Measurements from ENCODE around the gene RYR2. TPM values are rescaled to one million over a fixed set of nuclear protein-coding genes. Genes with fewer than 3 reads are reported as not detected.

RYR2 gene
- total RNA-seq, 2 donors from 2014 or later: 0.05 to 0.39 TPM

- H3K4me3 Mint-ChIP-seq: no peak overlapping the region
- H3K4me1 Mint-ChIP-seq: no peaks in the 10 kb centered on the region
- ATAC-seq: no peak
Observed at GRCh38 chr1:237471956-237472355, 430.0 kb downstream of the RYR2 start.

GRCh38 chr1:237473854-237474253 lies 431.9 kb downstream of the RYR2 start:
- DNase-seq (no peak), ATAC-seq (no peak)
- H3K4me3 Mint-ChIP-seq: no peak overlapping the region
- H3K9me3 ChIP-seq (ENCODE audit: control insufficient read depth, low read length, poor library complexity, severe bottlenecking): no peaks in the 10 kb centered on the region
- H3K4me1 Mint-ChIP-seq: peaks cover 3% of the 10 kb centered on the region
- H3K27me3 Mint-ChIP-seq: peaks cover 13% of the 10 kb centered on the region
- H3K27ac Mint-ChIP-seq: no peak overlapping the region
- H3K36me3 Mint-ChIP-seq (ENCODE audit: low read depth): no peaks in the 10 kb centered on the region

More at GRCh38 chr1:237471956-237472355, 430.0 kb downstream of the RYR2 start:
- Mint-ChIP-seq H3K27ac (no peak overlapping the region), H3K27me3 (peaks cover 12% of the 10 kb centered on the region), H3K36me3 (ENCODE audit: low read depth) (no peaks in the 10 kb centered on the region)
- no peak for DNase-seq
- H3K9me3 ChIP-seq (ENCODE audit: control insufficient read depth, low read length, poor library complexity, severe bottlenecking): no peaks in the 10 kb centered on the region

- no peak overlapping the region for H3K27ac Mint-ChIP-seq
- peaks cover 3% of the 10 kb centered on the region for H3K4me1 Mint-ChIP-seq
- DNase-seq: no peak
- no peak for ATAC-seq
- H3K36me3 Mint-ChIP-seq (ENCODE audit: low read depth): no peaks in the 10 kb centered on the region
- peaks cover 13% of the 10 kb centered on the region for H3K27me3 Mint-ChIP-seq
- H3K9me3 ChIP-seq (ENCODE audit: control insufficient read depth, low read length, poor library complexity, severe bottlenecking): no peaks in the 10 kb centered on the region
- H3K4me3 Mint-ChIP-seq: no peak overlapping the region
Observed at GRCh38 chr1:237478082-237478481, 436.1 kb downstream of the RYR2 start.

- ATAC-seq (no peak), DNase-seq (no peak)
- H3K9me3 ChIP-seq (ENCODE audit: control insufficient read depth, low read length, poor library complexity, severe bottlenecking): no peaks in the 10 kb centered on the region
- Mint-ChIP-seq H3K27me3 (peaks cover 8% of the 10 kb centered on the region), H3K4me3 (no peak overlapping the region), H3K27ac (no peak overlapping the region), H3K4me1 (peaks cover 3% of the 10 kb centered on the region), H3K36me3 (ENCODE audit: low read depth) (no peaks in the 10 kb centered on the region)
Observed at GRCh38 chr1:237478842-237479241, 436.9 kb downstream of the RYR2 start.

- no peaks in the 10 kb centered on the region for H3K9me3 ChIP-seq (ENCODE audit: control insufficient read depth, low read length, poor library complexity, severe bottlenecking)
- Mint-ChIP-seq H3K27me3 (peaks cover under 1% of the 10 kb centered on the region), H3K36me3 (ENCODE audit: low read depth) (no peaks in the 10 kb centered on the region), H3K4me1 (peaks cover 5% of the 10 kb centered on the region), H3K27ac (no peak overlapping the region), H3K4me3 (no peak overlapping the region)
- no peak for DNase-seq
- ATAC-seq: no peak
Observed at GRCh38 chr1:237482777-237483176, 440.8 kb downstream of the RYR2 start.

- ATAC-seq: no peak
- no peak overlapping the region for H3K27ac Mint-ChIP-seq
- DNase-seq: no peak
- no peaks in the 10 kb centered on the region for H3K36me3 Mint-ChIP-seq (ENCODE audit: low read depth)
- H3K4me1 Mint-ChIP-seq: no peaks in the 10 kb centered on the region
- H3K4me3 Mint-ChIP-seq: peak overlapping the region; percentile 45
- peaks cover 29% of the 10 kb centered on the region for H3K27me3 Mint-ChIP-seq
- no peaks in the 10 kb centered on the region for H3K9me3 ChIP-seq (ENCODE audit: control insufficient read depth, low read length, poor library complexity, severe bottlenecking)
Observed at GRCh38 chr1:237492359-237492758, 450.4 kb downstream of the RYR2 start.

GRCh38 chr1:237500566-237500965 lies 458.6 kb downstream of the RYR2 start:
- no peaks in the 10 kb centered on the region for H3K4me1 Mint-ChIP-seq
- H3K4me3 Mint-ChIP-seq: no peak overlapping the region

GRCh38 chr1:237503292-237503691 lies 461.3 kb downstream of the RYR2 start:
- Mint-ChIP-seq H3K27me3 (no peaks in the 10 kb centered on the region), H3K4me1 (peaks cover 2% of the 10 kb centered on the region), H3K4me3 (no peak overlapping the region), H3K36me3 (ENCODE audit: low read depth) (no peaks in the 10 kb centered on the region), H3K27ac (no peak overlapping the region)
- DNase-seq (no peak), ATAC-seq (no peak)
- H3K9me3 ChIP-seq (ENCODE audit: control insufficient read depth, low read length, poor library complexity, severe bottlenecking): no peaks in the 10 kb centered on the region

More at GRCh38 chr1:237500566-237500965, 458.6 kb downstream of the RYR2 start:
- H3K27me3 Mint-ChIP-seq: peaks cover 2% of the 10 kb centered on the region
- no peak overlapping the region for H3K27ac Mint-ChIP-seq
- no peak for DNase-seq
- H3K9me3 ChIP-seq (ENCODE audit: control insufficient read depth, low read length, poor library complexity, severe bottlenecking): no peaks in the 10 kb centered on the region
- no peaks in the 10 kb centered on the region for H3K36me3 Mint-ChIP-seq (ENCODE audit: low read depth)
- no peak for ATAC-seq

- H3K27me3 Mint-ChIP-seq: no peaks in the 10 kb centered on the region
- ATAC-seq (no peak), DNase-seq (no peak)
- peaks cover 2% of the 10 kb centered on the region for H3K4me1 Mint-ChIP-seq
- H3K27ac Mint-ChIP-seq: peak overlapping the region; percentile 47
- H3K9me3 ChIP-seq (ENCODE audit: control insufficient read depth, low read length, poor library complexity, severe bottlenecking): no peaks in the 10 kb centered on the region
- H3K36me3 Mint-ChIP-seq (ENCODE audit: low read depth): no peaks in the 10 kb centered on the region
- peak overlapping the region; percentile 33 for H3K4me3 Mint-ChIP-seq
Observed at GRCh38 chr1:237507005-237507404, 465.0 kb downstream of the RYR2 start.

GRCh38 chr1:237509748-237510147 lies 467.8 kb downstream of the RYR2 start:
- Mint-ChIP-seq H3K27me3 (no peaks in the 10 kb centered on the region), H3K36me3 (ENCODE audit: low read depth) (no peaks in the 10 kb centered on the region), H3K4me3 (no peak overlapping the region), H3K4me1 (peaks cover 2% of the 10 kb centered on the region), H3K27ac (no peak overlapping the region)
- DNase-seq: no peak
- H3K9me3 ChIP-seq (ENCODE audit: control insufficient read depth, low read length, poor library complexity, severe bottlenecking): no peaks in the 10 kb centered on the region
- no peak for ATAC-seq

GRCh38 chr1:237525102-237525501 lies 483.1 kb downstream of the RYR2 start:
- H3K27ac Mint-ChIP-seq: no peak overlapping the region
- H3K9me3 ChIP-seq (ENCODE audit: control insufficient read depth, low read length, poor library complexity, severe bottlenecking): no peaks in the 10 kb centered on the region
- no peaks in the 10 kb centered on the region for H3K4me1 Mint-ChIP-seq
- ATAC-seq (no peak), DNase-seq (no peak)
- H3K27me3 Mint-ChIP-seq: no peaks in the 10 kb centered on the region
- H3K4me3 Mint-ChIP-seq: no peak overlapping the region
- H3K36me3 Mint-ChIP-seq (ENCODE audit: low read depth): no peaks in the 10 kb centered on the region

GRCh38 chr1:237527761-237528160 lies 485.8 kb downstream of the RYR2 start:
- no peaks in the 10 kb centered on the region for H3K4me1 Mint-ChIP-seq
- H3K36me3 Mint-ChIP-seq (ENCODE audit: low read depth): no peaks in the 10 kb centered on the region
- H3K27ac Mint-ChIP-seq: no peak overlapping the region
- no peak overlapping the region for H3K4me3 Mint-ChIP-seq
- DNase-seq (no peak), ATAC-seq (no peak)
- H3K27me3 Mint-ChIP-seq: no peaks in the 10 kb centered on the region
- H3K9me3 ChIP-seq (ENCODE audit: control insufficient read depth, low read length, poor library complexity, severe bottlenecking): no peaks in the 10 kb centered on the region

GRCh38 chr1:237528545-237528944 lies 486.6 kb downstream of the RYR2 start:
- no peaks in the 10 kb centered on the region for H3K36me3 Mint-ChIP-seq (ENCODE audit: low read depth)
- no peaks in the 10 kb centered on the region for H3K27me3 Mint-ChIP-seq
- no peaks in the 10 kb centered on the region for H3K9me3 ChIP-seq (ENCODE audit: control insufficient read depth, low read length, poor library complexity, severe bottlenecking)
- no peak for ATAC-seq
- DNase-seq: no peak
- H3K4me1 Mint-ChIP-seq: no peaks in the 10 kb centered on the region
- H3K27ac Mint-ChIP-seq: no peak overlapping the region
- no peak overlapping the region for H3K4me3 Mint-ChIP-seq

GRCh38 chr1:237539055-237539454 lies 497.1 kb downstream of the RYR2 start:
- H3K27ac Mint-ChIP-seq: no peak overlapping the region
- peaks cover 2% of the 10 kb centered on the region for H3K4me1 Mint-ChIP-seq
- no peaks in the 10 kb centered on the region for H3K9me3 ChIP-seq (ENCODE audit: control insufficient read depth, low read length, poor library complexity, severe bottlenecking)
- H3K4me3 Mint-ChIP-seq: no peak overlapping the region
- no peaks in the 10 kb centered on the region for H3K27me3 Mint-ChIP-seq
- DNase-seq (no peak), ATAC-seq (no peak)
- H3K36me3 Mint-ChIP-seq (ENCODE audit: low read depth): no peaks in the 10 kb centered on the region

Measured in T-helper 17 cell (primary cell).